ENCODE measurements around the gene STK40.
A peak's percentile ranks its signal among the peaks of the same experiment; 100 is the strongest.

The STK40 gene, protein sequence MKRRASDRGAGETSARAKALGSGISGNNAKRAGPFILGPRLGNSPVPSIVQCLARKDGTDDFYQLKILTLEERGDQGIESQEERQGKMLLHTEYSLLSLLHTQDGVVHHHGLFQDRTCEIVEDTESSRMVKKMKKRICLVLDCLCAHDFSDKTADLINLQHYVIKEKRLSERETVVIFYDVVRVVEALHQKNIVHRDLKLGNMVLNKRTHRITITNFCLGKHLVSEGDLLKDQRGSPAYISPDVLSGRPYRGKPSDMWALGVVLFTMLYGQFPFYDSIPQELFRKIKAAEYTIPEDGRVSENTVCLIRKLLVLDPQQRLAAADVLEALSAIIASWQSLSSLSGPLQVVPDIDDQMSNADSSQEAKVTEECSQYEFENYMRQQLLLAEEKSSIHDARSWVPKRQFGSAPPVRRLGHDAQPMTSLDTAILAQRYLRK

DNA sequence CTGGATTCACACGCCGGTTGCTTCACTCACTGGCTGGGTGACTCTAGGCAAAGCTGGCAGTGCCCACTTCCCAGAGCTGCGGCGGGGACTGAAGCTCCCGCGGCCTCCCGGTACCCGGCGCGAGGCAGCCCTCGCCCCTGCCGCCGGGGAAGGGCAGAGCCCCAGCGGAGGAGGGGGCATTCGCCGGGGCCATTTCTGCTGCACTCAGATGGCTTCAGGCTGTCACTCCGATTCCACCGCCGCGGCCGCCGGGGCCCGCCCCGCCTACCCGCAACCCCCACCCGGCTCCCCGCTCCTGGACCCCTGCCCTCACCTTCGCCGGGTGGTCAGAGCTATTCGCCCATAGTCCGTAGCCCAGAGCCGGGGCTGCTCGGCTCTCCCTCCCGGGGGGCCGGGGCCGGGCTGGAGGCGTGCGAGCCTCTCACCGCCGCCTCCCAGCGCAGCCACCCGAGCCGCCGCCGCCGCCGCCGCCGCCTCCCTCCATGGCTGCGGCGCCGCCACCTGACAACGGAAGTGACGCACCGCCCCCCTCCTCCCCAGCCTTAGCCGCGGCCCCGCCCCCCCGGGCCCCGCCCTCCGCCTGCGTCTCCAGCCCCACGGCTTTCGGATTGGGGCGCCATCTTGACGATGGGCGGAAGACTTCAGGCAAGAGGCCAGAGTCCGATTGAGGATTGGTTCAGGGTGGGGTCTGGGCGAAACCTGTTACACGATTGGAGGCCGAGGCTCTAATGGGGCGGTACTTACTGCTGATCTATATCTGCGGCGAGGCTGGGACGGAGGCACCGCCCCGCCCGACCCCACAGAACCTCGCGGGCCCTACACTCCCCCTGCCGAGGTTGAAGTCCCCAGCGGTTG, at the start of gene STK40:
TSS of gene STK40 (minus strand) at position 515 of the 855 bp plus-strand sequence. CDS start 24,592 bp downstream, outside the sequence.
- peak; percentile 98 for DNase-seq (ENCODE audit: low read depth)

DNA sequence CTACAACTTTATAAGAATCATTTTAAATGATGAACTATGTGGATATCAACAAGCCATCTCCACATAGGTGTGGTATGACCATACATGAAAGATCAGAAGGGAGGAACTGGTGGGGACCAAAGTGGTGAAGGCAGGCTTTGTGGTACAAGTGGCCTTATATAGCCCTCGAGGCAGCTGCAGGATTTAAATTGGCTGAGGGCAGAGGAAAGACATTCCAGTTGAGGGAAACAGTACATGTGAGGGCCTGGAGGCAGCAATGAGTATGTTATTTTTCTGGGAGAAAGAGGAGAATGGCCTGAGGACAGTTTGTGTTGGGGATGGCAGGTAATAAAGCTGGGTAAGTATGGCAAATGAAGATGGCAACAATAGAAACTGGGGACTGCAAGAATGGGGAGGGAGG, 47.4 kb upstream of the STK40 start:
- no peak for DNase-seq (ENCODE audit: low read depth)

DNA sequence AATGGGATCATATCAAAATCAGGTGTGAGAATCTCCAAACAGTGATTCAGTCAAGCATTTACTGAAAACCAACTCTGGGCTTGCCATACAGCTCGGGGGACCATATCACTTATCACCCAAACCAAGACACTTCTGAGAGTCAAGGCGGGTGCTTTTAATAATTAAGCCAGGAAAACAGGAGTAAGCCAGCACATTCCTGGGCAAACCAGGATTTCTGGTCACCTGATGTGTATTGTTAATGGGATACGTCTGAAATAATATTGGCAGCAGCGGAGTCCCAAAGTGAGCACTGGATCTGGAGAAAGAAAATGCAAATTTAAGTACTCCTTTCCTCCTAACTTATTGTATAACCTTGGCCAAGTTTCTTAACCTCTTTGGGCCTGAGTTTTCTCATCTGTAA, 46.9 kb upstream of the STK40 start:
- DNase-seq (ENCODE audit: low read depth) = no peak

DNA sequence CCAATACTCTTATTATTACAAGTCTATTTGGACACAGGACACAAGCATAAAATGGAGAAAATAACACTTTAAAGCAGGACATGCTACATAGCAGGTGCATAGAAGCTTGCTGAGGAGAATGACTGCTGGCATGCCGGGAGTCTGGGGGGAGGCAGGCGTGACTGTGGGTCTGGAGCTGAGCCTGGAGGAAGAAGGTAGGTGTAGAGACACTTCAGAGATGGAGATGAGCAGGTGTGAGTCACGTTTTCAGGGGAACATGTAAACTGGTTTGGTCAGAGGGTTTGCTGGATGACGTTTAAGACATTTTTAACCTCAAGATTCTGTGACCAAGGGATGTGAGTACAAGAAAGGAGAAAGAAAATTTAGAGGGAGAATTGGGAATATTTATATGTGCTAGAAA, 40.1 kb upstream of the STK40 start:
- DNase-seq (ENCODE audit: low read depth) = no peak

DNA sequence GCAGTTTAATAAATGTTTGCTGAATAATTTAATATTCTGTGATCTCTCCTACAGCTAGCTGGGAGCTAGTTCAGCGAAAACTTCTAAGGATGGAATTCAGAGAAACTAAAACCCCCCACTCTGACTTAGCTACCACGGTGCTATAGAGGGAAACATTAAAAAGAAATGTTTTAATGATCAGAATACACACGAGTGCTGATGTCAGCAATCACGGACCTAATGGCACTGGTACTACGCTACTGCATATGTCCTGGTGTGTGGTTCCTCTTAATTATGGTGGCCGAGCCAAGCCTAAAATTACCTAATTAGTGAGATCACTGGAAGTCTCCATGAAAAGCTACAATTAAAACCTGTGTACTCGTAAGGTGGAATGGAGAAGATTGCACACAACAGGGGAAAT, 35.9 kb upstream of the STK40 start:
- no peak for DNase-seq (ENCODE audit: low read depth)

DNA sequence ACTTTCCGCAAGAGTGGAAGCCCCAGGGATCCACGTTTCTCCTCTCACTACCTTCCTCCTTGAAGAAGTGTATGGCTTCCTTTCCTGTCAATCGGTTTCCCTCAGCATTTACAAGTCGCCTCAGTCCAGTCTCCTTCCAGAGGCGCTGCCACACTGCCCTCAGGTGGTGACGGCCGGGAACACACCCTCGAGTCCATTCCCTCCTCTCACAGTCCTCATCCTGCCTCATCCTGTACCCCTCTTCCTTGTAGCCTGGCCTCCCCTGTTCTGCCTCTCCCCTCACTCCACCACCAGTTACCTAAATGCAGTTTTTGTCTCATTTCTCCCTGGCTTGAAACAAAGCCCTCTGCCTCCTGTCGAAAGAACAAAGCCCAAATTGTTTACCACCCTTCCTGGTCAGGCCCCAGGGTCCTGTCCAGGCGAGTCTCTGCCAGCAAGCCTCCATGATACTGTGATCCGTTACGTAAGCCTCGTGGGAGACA, 35.2 kb upstream of the STK40 start:
- DNase-seq (ENCODE audit: low read depth) = peak; percentile 87

DNA sequence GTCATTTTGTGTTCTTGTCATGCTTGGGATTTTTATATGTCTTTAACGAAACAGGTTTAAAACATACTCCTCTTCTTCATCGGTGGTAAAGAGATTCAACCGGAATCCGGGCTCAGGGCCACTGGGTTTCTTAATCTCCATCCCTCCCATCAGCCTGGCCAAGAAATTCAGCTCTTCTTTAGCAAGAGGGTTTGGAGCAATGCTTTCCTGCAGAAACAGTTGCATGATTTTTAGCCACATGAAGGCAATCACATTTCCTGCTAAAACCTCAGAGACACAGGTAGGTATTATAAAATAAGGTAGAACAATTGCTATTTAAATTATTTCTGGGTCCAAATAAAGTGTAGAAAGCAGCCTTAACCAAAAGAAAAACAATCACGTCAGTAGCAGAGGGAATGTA, 34.7 kb upstream of the STK40 start:
- DNase-seq (ENCODE audit: low read depth) = no peak

DNA sequence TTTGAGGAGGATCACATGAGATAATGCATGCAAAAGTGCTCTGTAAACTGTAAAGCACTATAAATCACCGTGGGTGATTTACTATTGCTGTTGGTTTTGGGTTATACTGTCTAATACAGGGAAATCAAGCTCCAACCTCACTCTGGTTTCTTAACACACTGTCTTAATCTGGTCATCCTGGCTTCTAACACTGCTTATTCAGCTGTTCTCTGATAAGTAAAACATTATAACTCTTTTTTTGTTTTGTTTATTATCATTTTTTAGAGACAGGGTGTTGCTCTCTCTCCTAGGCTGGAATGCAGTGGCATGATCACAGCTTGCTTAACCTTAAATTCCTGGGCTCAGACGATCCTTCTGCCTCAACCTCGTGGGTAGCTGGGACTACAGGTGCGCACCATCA, 33.8 kb upstream of the STK40 start:
- DNase-seq (ENCODE audit: low read depth) = no peak

DNA sequence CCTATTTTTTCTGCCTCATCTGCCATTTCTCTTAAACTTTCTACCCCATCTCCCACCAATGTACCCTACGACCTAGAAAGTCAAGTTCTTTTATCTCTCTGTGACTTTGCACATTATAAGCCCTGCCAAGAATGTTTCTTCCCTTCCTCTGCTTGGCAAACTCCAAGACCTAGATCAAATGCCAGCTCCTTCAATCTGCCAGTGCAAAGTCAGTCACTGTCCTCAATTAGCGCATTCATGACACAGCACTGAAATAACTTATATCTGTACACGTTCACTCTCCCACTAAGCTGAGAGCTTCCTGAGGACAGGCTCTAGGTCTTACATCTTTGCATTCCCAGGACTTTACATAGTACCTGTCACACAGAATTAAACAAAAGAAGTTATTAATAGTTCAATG, 33.4 kb upstream of the STK40 start:
- DNase-seq (ENCODE audit: low read depth) = no peak

DNA sequence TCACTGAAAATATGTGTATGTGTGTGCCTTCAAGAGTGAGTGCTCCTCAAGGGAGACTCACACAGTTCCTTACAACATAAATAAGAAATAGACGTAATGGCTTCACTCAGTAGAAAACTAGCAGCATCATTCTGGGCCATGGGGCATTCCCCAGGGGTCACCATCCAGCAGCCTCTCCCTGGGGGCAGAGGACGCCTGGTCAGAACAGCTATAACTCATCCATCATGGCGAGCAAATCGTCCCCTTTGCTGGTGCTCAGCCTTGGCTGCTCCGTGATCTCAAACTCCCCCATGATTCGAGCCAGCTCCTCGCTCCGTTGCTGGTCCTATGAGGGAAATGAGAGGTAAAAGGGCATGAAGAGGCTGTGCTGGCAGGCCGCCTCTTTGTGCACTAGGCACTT, 32.2 kb upstream of the STK40 start:
- no peak for DNase-seq (ENCODE audit: low read depth)

DNA sequence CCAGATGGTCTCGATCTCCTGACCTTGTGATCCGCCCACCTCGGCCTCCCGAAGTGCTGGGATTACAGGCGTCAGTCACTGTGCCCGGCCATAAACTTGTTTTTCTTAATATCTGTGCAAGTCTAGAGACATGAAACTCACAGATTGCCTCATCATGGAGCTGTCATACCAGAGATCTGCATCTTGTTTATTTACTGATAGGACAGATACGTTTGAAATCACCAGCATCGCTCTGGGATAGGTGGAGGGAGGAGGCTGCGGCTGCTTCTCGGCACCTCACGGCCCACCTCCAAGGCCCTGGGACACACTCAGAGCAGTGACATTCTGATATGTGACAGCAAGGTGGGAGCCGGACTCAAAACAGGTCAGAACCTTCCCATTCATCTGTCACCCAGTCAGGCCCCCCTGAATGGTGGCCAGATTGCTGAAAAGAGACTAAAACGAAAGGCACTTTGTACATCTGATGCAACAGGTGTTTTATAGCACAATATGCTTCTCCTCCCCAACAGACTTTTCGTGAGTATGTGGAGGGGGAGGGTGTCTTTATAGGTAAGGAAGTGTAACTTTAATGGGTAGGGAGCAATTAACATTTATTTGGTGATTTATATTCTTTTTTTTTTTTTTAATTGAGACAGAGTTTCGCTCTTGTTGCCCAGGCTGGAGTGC, 30.1 kb upstream of the STK40 start:
- DNase-seq (ENCODE audit: low read depth) = no peak

DNA sequence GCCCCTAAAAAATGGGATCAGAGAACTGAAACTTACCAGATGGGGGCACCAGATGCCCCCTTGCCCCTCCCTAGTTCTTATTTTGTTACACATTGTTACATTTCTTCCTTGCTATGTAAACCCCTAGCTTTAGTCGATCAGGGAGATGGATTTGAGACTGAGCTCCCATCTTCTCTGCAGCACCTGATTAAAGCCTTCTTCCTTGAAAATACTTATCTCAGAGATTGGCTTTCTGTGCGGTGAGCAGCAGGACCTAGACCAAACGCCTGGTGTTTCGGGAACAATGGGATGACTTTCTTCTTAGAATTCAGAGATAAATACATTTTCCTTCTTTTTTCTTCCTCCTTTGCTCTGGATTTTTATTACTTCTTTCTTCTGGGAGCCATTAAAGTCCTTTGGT, 28.7 kb upstream of the STK40 start:
- no peak for DNase-seq (ENCODE audit: low read depth)

DNA sequence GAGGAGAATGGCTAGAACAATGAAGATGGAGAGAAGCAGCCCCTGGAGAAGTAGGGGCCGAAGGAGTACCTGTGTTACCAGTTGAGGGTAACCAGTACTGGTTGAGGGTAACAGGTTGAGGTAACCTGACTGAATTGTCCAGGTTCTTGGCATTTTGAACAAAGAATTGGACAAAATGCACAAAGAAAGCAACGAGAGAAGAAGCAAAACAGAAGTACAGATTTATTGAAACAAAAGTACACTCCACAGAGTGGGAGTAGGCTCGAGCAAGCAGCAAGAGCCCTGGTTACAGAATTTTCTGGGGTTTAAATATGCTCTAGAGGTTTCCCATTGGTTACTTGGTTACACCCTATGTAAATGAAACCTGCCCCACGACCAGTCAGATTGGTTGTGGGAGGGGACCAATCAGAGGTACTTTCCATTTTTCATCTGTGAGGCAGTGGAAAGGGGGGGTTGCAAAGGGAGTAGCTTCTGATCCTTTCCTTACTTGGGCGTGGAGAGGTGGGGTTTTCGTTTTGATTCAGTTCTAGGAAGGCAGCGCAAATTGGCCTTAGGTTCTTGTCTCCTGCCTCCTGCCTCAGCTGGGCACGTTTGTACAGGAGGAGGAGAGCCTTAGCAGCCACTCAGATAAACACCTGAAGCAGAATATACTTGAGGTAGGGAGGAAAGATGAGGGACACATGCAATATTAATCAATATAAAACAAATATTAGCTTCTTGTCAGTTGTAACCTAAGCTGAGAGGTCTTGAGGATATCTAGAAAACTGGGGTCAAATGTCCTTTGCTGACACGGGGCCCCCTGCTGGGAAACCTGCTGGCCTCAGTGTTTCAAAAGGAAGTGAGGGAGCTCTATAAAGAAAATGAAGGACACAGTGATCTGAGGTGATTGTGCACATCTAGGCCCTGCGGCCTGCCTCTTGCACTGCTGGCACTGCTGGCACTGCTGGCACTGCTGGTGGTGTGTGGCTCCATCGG, 26.2 kb upstream of the STK40 start:
- DNase-seq (ENCODE audit: low read depth) = no peak

DNA sequence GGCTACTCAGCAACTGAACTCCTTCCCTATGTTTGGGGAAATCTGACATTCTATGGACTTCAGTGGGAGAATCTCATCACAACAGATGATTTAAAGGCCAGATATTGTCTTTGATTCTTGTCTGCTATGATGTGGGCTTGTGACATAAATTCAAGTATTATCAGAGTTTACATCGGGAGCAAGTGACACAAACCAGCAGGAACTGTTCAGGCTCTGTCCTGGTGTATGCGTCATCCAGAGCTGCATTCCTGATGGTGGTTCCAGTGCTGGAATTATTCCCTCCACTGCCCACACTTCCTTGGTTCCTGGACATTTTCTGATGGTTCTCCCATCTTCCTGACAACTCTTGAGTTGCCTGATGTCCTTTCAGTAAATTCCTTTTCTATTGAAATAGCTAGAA, 22.8 kb upstream of the STK40 start:
- DNase-seq (ENCODE audit: low read depth) = no peak

DNA sequence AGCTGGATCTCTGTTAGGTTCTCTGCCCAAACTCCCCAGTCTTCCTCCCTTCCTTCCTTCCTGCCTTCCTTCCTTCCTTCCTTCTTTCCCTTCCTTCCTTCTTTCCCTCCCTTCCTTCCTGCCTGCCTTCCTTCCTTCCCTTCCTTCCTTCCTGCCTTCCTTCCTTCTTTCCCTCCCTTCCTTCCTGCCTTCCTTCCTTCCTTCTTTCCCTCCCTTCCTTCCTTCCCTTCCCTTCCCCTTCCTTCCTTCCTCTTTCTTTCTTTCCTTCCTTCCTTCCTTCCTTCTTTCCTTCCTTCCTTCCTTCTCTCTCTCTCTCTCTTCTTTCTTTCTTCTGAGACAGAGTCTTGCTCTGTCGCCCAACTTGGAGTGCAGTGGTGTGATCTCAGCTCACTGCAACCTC, 20.7 kb upstream of the STK40 start:
- DNase-seq (ENCODE audit: low read depth) = no peak

DNA sequence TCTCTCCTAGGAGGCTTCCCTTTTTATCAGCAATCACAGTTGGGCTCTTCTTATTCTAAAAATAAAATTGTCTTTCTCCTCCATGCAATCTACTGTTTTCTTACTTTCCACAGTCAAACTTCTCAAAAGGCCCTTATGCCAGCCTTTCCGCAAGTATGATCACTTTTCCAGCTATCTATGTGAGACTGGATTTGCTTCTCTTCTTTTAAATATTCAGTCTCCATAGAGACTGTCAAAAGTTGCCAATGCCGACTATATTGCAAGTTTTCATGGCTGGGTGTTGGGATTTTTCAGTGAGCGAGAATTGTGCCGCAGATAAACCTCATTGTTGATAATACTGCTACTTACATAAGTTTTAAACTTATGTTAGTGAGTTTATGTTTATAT, 16.8 kb upstream of the STK40 start:
- no peak for DNase-seq (ENCODE audit: low read depth)

DNA sequence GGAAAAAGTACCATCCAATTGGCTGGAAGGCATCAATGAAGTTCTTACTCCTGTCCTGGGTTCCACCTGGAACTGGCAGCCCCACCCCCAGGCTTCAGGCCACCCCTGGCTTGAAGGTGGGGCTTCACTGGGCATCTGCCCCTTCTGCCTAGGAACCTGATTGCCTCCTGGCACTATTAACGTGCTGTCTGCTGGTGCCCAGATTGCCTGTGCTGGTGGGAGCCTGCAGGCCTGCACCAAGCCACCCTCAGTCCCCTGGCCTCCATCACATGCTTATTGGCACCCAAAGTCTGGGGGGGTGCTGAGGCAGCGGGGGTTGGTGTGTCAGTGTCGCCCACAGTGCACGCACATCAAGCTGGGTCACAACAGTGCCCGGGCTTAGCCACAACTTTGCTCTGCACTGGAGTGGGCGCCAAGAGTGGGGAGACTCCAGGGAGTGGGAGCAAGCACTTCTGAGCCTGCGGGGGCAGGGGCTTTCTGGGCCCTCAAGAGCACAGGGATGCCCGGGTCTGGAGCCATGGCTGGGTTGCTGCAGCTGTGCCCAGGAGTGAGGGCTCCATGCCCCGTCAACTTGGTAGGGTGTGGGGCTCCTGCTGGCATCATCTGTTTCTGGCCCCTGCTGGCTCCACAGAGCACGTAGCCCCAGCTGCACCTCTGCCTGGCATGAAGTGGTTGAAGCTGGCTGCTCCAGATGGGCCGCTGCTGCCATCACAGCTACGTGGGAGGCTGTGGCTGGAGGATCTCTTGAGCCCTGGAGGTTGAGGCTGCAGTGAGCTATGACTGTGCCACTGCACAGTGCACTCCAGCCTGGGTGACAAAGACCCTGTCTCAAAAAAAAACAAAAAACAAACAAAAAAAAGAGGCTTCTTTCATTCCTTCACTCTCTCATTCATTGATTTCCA, 16.1 kb upstream of the STK40 start:
- DNase-seq (ENCODE audit: low read depth) = no peak

DNA sequence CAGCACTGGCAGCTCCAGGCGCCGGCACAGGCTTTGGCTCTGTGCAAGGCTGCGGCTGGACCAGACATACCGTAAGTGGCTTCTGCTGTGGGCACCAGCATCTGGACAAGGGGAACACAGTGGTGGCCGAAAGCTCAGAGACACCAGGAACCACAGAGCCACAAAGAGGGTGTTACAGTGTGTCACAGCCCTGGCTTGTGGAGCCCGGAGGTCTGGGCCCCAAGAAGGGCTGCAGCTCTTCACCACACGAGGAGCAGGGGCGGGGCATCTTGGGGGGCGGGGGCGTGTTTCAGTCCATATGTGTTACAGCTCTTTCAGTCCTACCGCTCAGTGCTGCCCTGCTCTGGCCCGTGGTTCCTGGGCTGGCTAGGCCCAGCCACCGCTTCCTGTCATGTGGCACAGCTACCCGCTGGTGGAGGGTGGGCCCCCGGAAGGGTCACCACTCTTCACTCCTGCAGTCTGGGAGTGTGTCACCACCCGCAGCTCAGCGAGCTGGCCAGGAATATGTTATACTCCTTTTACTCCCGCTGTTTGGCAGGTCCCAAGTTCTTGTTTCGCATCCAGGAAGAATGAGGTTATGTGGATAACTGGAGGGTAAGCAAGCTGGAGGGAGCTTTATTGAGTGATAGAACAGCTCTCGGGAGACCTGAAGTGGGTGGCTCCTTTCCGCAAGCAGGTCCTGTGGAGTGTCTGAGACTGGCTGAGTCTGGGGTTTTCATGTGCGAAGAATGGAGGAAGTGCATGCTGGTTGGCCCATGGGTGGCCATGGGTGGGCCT, 15.3 kb upstream of the STK40 start:
- DNase-seq (ENCODE audit: low read depth) = no peak

DNA sequence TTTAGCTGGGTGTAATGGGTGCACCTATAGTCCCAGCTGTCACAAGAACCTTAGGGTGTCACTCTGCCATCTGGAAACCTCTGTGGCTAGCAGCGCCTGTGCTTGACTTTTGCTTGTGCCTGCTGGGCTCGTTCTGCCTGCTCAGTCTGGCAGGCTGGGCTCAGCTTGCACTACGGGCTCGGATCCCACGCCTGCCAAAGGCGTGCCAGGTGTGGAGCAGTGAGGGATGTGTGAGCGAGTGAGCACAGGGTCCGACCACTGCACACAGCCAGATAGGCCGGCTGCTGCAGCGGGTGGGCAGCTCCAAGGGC, 14.7 kb upstream of the STK40 start:
- no peak for DNase-seq (ENCODE audit: low read depth)
